GM20000 (cell line): ENCODE measurements around the gene TRMT112.
A peak's percentile ranks its signal among the peaks of the same experiment; 100 is the strongest.

Source experiments
- DNase-seq: peaks from one replicate; pipeline ENCODE4 v3.0.0; 2012; ENCODE audit warnings: low spot score
- TF ChIP-seq, protein P1 (sequence below): IDR thresholded peaks from 2 replicates; pipeline ENCODE4 v1.5.1; 2012; ENCODE audit warnings: mild to moderate bottlenecking, control low read depth; ENCODE audit errors: extremely low read depth, missing control alignments

TRMT112 gene

DNA sequence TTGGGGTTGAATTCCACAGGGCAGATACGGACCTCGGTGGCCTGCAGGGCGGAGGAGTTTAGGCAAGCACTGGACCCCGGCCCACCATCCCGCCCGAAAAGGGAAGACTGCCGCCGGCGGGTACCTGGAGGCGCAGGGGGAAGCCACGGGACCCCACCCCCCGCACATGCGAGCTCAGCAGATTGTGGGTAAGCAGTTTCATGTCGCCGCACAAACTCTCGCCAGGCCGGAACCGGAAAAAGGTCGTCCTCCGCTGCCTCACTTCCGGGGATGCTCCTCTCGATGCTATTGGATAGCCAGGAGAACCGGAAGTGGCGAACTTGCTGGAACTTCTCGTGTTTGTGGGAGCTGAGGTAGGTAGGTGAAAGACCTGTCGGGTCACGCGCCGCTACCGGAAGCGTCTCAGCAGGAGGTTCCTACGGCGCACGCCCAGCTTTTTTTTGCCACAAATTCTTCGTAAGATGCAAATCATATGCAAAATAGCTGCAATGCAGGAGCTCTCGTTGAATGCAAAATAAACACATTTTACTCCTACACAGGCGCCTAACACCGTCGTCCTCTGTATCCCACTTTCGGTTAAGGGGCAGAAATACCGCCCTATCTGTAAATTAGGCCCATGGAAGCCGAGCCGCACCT lies at the start of gene TRMT112:
Gene TRMT112, minus strand, starts transcription at position 235 of the 636 bp plus-strand sequence. Its CDS starts 33 bp downstream, at position 202.
- TF ChIP-seq, protein P1, sequence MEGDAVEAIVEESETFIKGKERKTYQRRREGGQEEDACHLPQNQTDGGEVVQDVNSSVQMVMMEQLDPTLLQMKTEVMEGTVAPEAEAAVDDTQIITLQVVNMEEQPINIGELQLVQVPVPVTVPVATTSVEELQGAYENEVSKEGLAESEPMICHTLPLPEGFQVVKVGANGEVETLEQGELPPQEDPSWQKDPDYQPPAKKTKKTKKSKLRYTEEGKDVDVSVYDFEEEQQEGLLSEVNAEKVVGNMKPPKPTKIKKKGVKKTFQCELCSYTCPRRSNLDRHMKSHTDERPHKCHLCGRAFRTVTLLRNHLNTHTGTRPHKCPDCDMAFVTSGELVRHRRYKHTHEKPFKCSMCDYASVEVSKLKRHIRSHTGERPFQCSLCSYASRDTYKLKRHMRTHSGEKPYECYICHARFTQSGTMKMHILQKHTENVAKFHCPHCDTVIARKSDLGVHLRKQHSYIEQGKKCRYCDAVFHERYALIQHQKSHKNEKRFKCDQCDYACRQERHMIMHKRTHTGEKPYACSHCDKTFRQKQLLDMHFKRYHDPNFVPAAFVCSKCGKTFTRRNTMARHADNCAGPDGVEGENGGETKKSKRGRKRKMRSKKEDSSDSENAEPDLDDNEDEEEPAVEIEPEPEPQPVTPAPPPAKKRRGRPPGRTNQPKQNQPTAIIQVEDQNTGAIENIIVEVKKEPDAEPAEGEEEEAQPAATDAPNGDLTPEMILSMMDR, result no peak

DNA sequence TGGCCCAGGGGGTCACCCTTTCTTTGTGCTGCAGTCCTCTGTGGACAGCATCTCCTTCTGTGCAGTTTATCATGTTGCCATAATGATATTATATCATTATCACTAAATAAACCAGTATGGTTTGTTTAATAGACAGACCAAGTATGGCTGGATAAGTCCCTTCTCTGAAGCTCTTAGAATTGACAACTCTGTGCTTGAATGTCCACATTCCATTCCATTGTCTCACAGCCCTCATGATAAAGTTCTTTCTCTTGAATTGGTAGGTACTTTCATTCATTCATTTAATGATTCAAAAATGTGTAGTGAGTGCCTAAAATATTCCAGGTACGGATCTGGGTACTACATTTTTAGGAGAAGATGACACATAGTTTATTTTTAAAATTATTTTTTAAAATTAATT lies 49.4 kb upstream of the TRMT112 start:
- DNase-seq, result no peak
- TF ChIP-seq, protein P1, result no peak

More for the DNA sequence above, at the start of gene TRMT112:
- peak; percentile 95 for DNase-seq

DNA sequence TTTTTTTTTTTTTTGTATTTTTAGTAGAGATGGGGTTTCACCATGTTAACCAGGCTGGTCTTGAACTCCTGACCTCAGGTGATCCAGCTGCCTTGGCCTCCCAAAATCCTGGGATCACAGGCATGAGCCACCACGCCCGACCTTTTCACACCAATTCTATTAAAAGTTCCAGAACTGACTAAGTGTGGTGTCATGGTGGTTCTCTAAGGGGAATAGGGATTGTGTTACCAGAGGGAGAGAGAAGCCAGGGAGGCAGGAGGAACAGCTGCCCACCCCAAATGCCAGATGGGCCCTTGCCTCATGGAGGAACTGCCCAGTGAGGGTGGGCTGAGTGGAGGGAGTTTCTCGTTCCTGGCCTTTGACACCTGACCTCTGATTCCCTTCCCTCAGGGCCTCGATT lies 47.6 kb upstream of the TRMT112 start:
- TF ChIP-seq, protein P1, result no peak
- no peak for DNase-seq

DNA sequence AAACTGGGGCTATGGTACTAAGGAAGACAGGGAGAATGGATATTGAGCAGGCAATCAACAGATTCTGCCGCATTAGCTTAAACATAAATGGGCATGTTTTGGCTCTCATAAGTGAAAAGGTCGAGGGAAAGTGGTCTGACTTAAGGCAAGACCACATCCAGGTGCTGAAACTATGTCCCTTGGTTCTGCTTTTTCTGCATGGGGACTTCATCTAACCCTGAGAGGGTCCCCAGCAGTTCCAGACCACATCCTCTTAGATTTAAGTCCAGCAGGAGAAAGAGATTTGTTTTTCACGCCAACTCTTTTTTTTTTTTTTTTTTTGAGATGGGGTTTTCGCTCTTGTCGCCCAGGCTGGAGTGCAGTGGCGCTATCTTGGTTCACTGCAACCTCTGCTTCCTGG lies 47.1 kb upstream of the TRMT112 start:
- peak; percentile 44 for DNase-seq
- TF ChIP-seq, protein P1, result no peak

DNA sequence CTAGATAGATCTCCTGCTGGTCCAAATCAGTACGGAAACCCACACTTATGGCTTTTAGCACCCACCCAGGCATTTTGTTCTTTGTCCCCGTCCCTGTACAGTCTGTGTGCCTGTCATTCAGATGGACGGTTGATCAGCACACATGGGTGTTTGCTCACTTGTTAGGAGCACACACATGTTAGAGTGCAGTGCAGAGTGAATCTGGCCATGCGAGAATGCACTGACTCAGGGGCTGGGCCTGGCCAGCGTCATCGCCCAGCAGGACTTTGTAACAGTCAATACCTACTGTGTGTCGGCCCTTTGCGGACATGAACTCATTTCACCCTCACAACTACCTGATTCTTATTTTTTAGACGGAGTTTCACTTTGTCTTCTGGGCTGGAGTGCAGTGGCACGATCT lies 45.0 kb upstream of the TRMT112 start:
- TF ChIP-seq, protein P1, result no peak
- no peak for DNase-seq

DNA sequence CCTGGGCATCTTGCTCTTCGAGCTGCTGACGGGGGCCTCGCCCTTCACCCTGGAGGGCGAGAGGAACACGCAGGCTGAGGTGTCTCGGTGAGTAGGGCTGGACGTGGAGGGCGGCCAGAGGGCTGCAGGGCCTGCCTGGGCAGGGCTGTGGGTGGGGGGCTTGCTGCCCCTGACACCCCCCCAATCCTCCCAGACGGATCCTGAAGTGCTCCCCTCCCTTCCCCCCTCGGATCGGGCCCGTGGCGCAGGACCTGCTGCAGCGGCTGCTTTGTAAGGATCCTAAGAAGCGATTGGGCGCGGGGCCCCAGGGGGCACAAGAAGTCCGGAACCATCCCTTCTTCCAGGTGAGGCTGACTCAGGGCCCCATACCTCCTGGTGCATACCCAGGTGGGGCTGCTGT lies 44.3 kb upstream of the TRMT112 start:
- no peak for DNase-seq

DNA sequence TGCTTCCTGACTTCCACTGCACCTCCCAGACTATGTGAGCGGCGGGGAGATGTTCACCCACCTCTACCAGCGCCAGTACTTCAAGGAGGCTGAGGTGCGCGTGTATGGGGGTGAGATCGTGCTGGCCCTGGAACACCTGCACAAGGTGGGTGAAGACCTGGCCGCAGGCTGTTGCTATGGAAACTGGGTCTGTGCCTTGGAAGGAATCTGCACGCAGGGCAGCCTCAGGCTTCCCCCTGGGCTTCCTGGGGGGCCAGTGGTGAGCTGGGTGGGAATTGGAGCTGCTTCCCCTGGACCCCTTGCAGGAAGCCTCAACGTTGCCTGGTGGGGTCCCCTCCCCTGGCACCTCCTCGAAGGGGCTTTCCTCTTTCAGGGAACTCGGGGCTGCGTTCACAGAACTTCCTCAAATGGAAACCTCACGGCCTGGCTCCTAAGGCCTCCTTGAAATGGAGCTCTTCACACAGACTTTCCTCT lies 43.1 kb upstream of the TRMT112 start:
- TF ChIP-seq, protein P1, result no peak
- peak; percentile 53 for DNase-seq

More for the DNA sequence above, 44.3 kb upstream of the TRMT112 start:
- TF ChIP-seq, protein P1, result no peak
